H1 (cell line): ENCODE measurements around the gene NELFE. TPM values are rescaled to one million over a fixed set of nuclear protein-coding genes. Genes with fewer than 3 reads are reported as not detected.
"Not testable (repeated sequence)": the region's sequence is repeated elsewhere in the genome, so short reads cannot be mapped to it uniquely, and the experiment has no call there.

Experiments
- CTCF ChIA-PET: fragments of 300-600 bp; sonication (Branson Sonifier 250); formaldehyde crosslinking; loops from one replicate; lab custom pipeline; 2021; ENCODE audit not compliant: partially characterized antibody; lab: Charles Lee
- POLR2A ChIA-PET: fragments of 300-600 bp; sonication (Branson Sonifier 250); formaldehyde crosslinking; loops from one replicate; lab custom pipeline; 2021; ENCODE audit warnings: inconsistent platforms; ENCODE audit not compliant: partially characterized antibody; lab: Charles Lee
- DNase-seq, 2 experiments: peaks; one replicate each; pipeline versions ENCODE4 v3.0.0 to v3.0.0-alpha.2; 2010 to 2022; ENCODE audit warnings: low spot score in 2 of 2, low read depth in 1 of 2, mixed read lengths in 1 of 2
- FAIRE-seq: peaks from 2 replicates; lab custom pipeline; 2011; peaks lifted over from hg19 to GRCh38; lab: Jason Lieb, UNC
- H2AFZ ChIP-seq: 2 replicates; pipeline ENCODE4 v1.8.1; 2012; ENCODE audit warnings: low read length, inconsistent platforms
- H2AK5ac ChIP-seq: 2 replicates; pipeline ENCODE4 v1.6.1; 2013; ENCODE audit warnings: low read depth, low read length
- H2BK120ac ChIP-seq: replicated peaks from 2 replicates; pipeline ENCODE3; 2013; ENCODE audit warnings: low read depth, low read length, inconsistent platforms
- H2BK12ac ChIP-seq: 2 replicates; pipeline ENCODE4 v1.6.1; 2013; ENCODE audit warnings: low read depth, low read length
- H2BK15ac ChIP-seq: 2 replicates; pipeline ENCODE4 v1.6.1; 2013; ENCODE audit warnings: low read length
- H2BK20ac ChIP-seq: 2 replicates; pipeline ENCODE4 v1.6.1; 2013; ENCODE audit warnings: low read length
- H2BK5ac ChIP-seq: 2 replicates; pipeline ENCODE4 v1.6.1; 2013; ENCODE audit warnings: low read depth, low read length
- H3K14ac ChIP-seq: 2 replicates; pipeline ENCODE4 v1.6.1; 2013; ENCODE audit warnings: inconsistent platforms; ENCODE audit not compliant: insufficient read length
- H3K18ac ChIP-seq: 2 replicates; pipeline ENCODE4 v1.6.1; 2013; ENCODE audit warnings: low read length; ENCODE audit errors: extremely low read depth
- H3K23ac ChIP-seq: 2 replicates; pipeline ENCODE4 v1.6.1; 2013; ENCODE audit warnings: inconsistent platforms; ENCODE audit not compliant: insufficient read length
- H3K23me2 ChIP-seq: 2 replicates; pipeline ENCODE4 v1.6.1; 2013; ENCODE audit warnings: low read depth, low read length
- H3K27ac ChIP-seq: 2 replicates; pipeline ENCODE4 v1.6.1; 2011; ENCODE audit warnings: low read depth, low read length, inconsistent platforms
- H3K27me3 ChIP-seq, 4 experiments: replicated peaks in 1 of 4; 1 replicate in 1 of 4; 2 replicates in 3 of 4; pipeline versions ENCODE4 v1.6.1 to v1.8.1; 2011 to 2013; ENCODE audit warnings: low read length in 3 of 4, mild to moderate bottlenecking in 3 of 4, inconsistent platforms in 2 of 4, mixed read lengths in 2 of 4, moderate library complexity in 1 of 4; ENCODE audit not compliant: control insufficient read depth in 3 of 4, insufficient read depth in 3 of 4; ENCODE audit errors: extremely low read depth in 1 of 4
- H3K36me3 ChIP-seq, 4 experiments: 2 replicates each; pipeline versions ENCODE4 v1.6.1 to v1.8.1; 2011 to 2013; ENCODE audit warnings: mild to moderate bottlenecking in 4 of 4, low read length in 3 of 4, moderate library complexity in 2 of 4, control low read depth in 1 of 4, inconsistent platforms in 1 of 4; ENCODE audit not compliant: insufficient read depth in 4 of 4, control insufficient read depth in 2 of 4
- H3K4ac ChIP-seq: replicated peaks from 2 replicates; pipeline ENCODE3; 2013; ENCODE audit warnings: low read length, low read depth, mixed read lengths, inconsistent platforms; ENCODE audit not compliant: insufficient read length
- H3K4me1 ChIP-seq, 4 experiments: replicated peaks in 1 of 4; 1 replicate in 1 of 4; 2 replicates in 3 of 4; pipeline versions ENCODE4 v1.6.1 to v1.8.1; 2011 to 2013; ENCODE audit warnings: low read length in 3 of 4, inconsistent platforms in 2 of 4, mixed read lengths in 1 of 4; ENCODE audit not compliant: insufficient read depth in 4 of 4, control insufficient read depth in 3 of 4
- H3K4me2 ChIP-seq, 2 experiments: 2 replicates each; pipeline versions ENCODE4 v1.6.1 to v1.8.1; 2011 to 2013; ENCODE audit warnings: low read depth in 2 of 2, low read length in 2 of 2, control low read depth in 1 of 2, inconsistent platforms in 1 of 2, mild to moderate bottlenecking in 1 of 2; ENCODE audit not compliant: insufficient read depth in 1 of 2
- H3K4me3 ChIP-seq, 4 experiments: fragments of 200-600, 300-600 bp in 1 of 4; sonication (generic), shearing (Covaris generic), sonication (Bioruptor Twin) in 1 of 4; 2 replicates each; pipeline versions ENCODE4 v1.5.1 to v1.8.1; 2011 to 2016; ENCODE audit warnings: low read length in 4 of 4, low read depth in 3 of 4, control low read depth in 2 of 4, inconsistent platforms in 2 of 4, mild to moderate bottlenecking in 2 of 4, mixed read lengths in 1 of 4, moderate library complexity in 1 of 4; ENCODE audit not compliant: insufficient read depth in 2 of 4; ENCODE audit errors: extremely low read depth in 1 of 4
- H3K56ac ChIP-seq: replicated peaks from 2 replicates; pipeline ENCODE3; 2013; ENCODE audit warnings: low read depth, mild to moderate bottlenecking, mixed read lengths, low read length, inconsistent platforms; ENCODE audit not compliant: insufficient read length
- H3K79me1 ChIP-seq: 2 replicates; pipeline ENCODE4 v1.6.1; 2013; ENCODE audit warnings: low read depth, low read length, control low read depth
- H3K79me2 ChIP-seq, 2 experiments: 2 replicates each; pipeline versions ENCODE4 v1.6.1 to v1.8.1; 2012 to 2013; ENCODE audit warnings: low read length in 2 of 2, mild to moderate bottlenecking in 2 of 2, inconsistent platforms in 1 of 2; ENCODE audit not compliant: insufficient read depth in 2 of 2, control insufficient read depth in 1 of 2
- H3K9ac ChIP-seq, 4 experiments: replicated peaks in 1 of 4; 1 replicate in 1 of 4; 2 replicates in 3 of 4; pipeline versions ENCODE4 v1.6.1 to v1.8.1; 2011 to 2013; ENCODE audit warnings: low read depth in 3 of 4, low read length in 3 of 4, control low read depth in 2 of 4, mild to moderate bottlenecking in 2 of 4, moderate library complexity in 2 of 4, inconsistent platforms in 1 of 4; ENCODE audit errors: extremely low read depth in 1 of 4
- H3K9me3 ChIP-seq, 2 experiments: 2 replicates each; pipeline versions ENCODE4 v1.6.1 to v1.8.1; 2012 to 2013; ENCODE audit warnings: mild to moderate bottlenecking in 2 of 2, moderate library complexity in 2 of 2, control low read depth in 1 of 2, inconsistent platforms in 1 of 2, low read depth in 1 of 2, low read length in 1 of 2, mixed read lengths in 1 of 2; ENCODE audit not compliant: insufficient read depth in 2 of 2
- H4K20me1 ChIP-seq, 2 experiments: replicated peaks in 1 of 2; 2 replicates each; pipeline versions ENCODE3 to v1.8.1; 2011 to 2013; ENCODE audit warnings: inconsistent platforms in 2 of 2, low read length in 2 of 2, mild to moderate bottlenecking in 1 of 2; ENCODE audit not compliant: insufficient read depth in 2 of 2, control insufficient read depth in 1 of 2
- H4K5ac ChIP-seq: 2 replicates; pipeline ENCODE4 v1.6.1; 2013; ENCODE audit warnings: low read length, low read depth, mixed read lengths, inconsistent platforms; ENCODE audit not compliant: insufficient read length
- H4K8ac ChIP-seq: 2 replicates; pipeline ENCODE4 v1.8.0; 2013; ENCODE audit warnings: mild to moderate bottlenecking, moderate library complexity, low read length, inconsistent platforms; ENCODE audit not compliant: insufficient read depth; ENCODE audit errors: extremely low read depth
- H4K91ac ChIP-seq: replicated peaks from 2 replicates; pipeline ENCODE3; 2013; ENCODE audit warnings: low read length, mixed read lengths, inconsistent platforms; ENCODE audit not compliant: insufficient read length
- WGBS, 2 experiments: shearing (Covaris generic) in 1 of 2; methylation state at CpG; one replicate each; pipeline versions ENCODE4 v1.1.6 to v1.1.7; 2013 to 2015; ENCODE audit warnings: low lambda C conversion rate in 2 of 2, mixed read lengths in 2 of 2, inconsistent platforms in 1 of 2, low coverage in 1 of 2, missing lambda C conversion rate in 1 of 2; ENCODE audit not compliant: insufficient replicate concordance in 2 of 2, insufficient coverage in 1 of 2, insufficient read length in 1 of 2; ENCODE audit errors: extremely low coverage in 1 of 2, missing lambda C conversion rate in 1 of 2; 5-methylcytosine and 5-hydroxymethylcytosine counted together
- polyA plus RNA-seq, 7 experiments: library from polyadenylated mRNA; depleted of rRNA in 3 of 7; stranded (reverse) in 5 of 7; unstranded in 2 of 7; fragments of >200 nt in 5 of 7; fragments of 200-250 nt in 2 of 7; gene quantifications; 1 replicate in 5 of 7; 2 replicates in 1 of 7; 4 replicates in 1 of 7; pipeline versions ENCODE4 v1.2.1 to v1.2.3, GENCODE V29; 2011 to 2013; ENCODE audit warnings: missing spikeins in 2 of 7, mixed read lengths in 2 of 7
- total RNA-seq: library from RNA; stranded (reverse); fragmentation: NEBNext Ultra II Directional; extraction: Animal tissue kit (Norgen Biotek cat#: 25700); gene quantifications from 2 replicates; pipeline ENCODE4 v1.2.1, GENCODE V29; 2021

NELFE gene
- total and polyA plus RNA-seq, 2 of the 8 experiments (the other 6 are each of a cell fraction or from before 2014, with no cell fraction given) = 49.2 to 71.5 TPM

DNA sequence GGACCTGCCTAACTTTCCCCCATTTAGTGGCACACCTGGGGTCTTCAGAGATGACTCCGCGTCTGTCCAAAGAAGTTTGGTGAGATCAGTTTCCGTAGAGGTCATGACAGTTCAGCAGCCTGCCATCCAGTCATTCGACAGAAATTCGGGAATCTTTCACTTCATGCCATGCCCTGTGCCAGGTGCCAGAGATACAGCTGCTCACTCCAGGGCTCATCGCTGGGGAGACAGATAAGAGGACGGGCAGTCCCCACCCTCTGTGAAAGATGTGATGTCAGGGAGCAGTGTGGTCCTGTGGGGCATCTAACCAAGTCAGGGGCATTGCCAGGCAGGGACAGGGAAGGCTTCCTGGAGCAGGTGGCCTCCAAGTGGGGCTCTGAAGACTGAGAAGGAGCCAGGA, 44.5 kb upstream of the NELFE start:
- H3K14ac ChIP-seq, H3K18ac ChIP-seq, H2AK5ac ChIP-seq, H2BK20ac ChIP-seq, H3K79me1 ChIP-seq, H3K23ac ChIP-seq, H3K27ac ChIP-seq, H3K9me3 ChIP-seq, DNase-seq, H3K4me3 ChIP-seq, H3K56ac ChIP-seq, H3K9ac ChIP-seq, H2BK12ac ChIP-seq, H3K23me2 ChIP-seq, CTCF ChIA-PET, H4K91ac ChIP-seq, H2AFZ ChIP-seq, H3K36me3 ChIP-seq, H3K27me3 ChIP-seq, H4K8ac ChIP-seq, H2BK15ac ChIP-seq, POLR2A ChIA-PET, H4K20me1 ChIP-seq, H3K79me2 ChIP-seq, H3K4me1 ChIP-seq, H3K4ac ChIP-seq, H2BK5ac ChIP-seq, H4K5ac ChIP-seq, H2BK120ac ChIP-seq, H3K4me2 ChIP-seq, FAIRE-seq: not testable (repeated sequence)
- WGBS, 2 experiments = no CpG with 5 or more reads among the region's 7 CpGs

DNA sequence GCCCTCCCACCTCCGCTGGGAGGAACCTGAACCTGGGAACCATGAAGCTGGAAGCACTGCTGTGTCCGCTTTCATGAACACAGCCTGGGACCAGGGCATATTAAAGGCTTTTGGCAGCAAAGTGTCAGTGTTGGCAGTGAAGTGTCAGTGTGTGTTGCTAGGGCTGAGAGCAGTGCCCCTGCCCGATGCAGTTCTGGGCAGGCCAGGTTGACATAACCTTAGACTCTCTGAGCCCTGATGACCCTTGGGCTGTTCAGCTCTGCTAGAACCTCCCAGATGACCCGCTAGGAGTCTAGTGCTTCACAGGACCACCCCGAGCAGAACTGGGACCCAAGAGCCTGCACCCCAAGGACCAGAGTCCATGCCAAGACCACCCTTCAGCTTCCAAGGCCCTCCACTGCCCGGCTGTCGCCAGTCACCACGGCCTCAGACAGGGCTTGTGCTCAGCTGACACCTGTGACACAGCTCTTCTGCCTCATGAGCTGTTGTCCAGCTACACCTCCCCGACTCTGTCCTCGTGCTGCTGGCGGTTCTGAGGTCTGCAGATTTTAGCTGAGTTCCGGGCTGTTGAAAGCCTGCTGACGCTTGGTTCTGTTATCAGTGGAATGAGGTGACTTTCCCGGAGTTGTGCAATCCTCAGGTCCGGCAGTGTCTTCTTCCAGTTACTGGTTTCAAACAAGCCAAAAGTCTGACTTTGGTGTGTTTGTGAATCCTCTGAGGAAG, 43.9 kb upstream of the NELFE start:
- WGBS, 2 experiments = no CpG with 5 or more reads among the region's 15 CpGs
- H3K56ac ChIP-seq, H3K27me3 ChIP-seq, H4K20me1 ChIP-seq, H3K23ac ChIP-seq, H4K5ac ChIP-seq, H3K27ac ChIP-seq, H3K79me1 ChIP-seq, H3K4me2 ChIP-seq, FAIRE-seq, DNase-seq, H3K36me3 ChIP-seq, H2BK12ac ChIP-seq, H4K8ac ChIP-seq, H3K23me2 ChIP-seq, H3K4ac ChIP-seq, H4K91ac ChIP-seq, H3K9me3 ChIP-seq, H3K4me1 ChIP-seq, H2BK120ac ChIP-seq, POLR2A ChIA-PET, H3K4me3 ChIP-seq, H3K79me2 ChIP-seq, CTCF ChIA-PET, H2AFZ ChIP-seq, H3K14ac ChIP-seq, H2BK20ac ChIP-seq, H2AK5ac ChIP-seq, H2BK15ac ChIP-seq, H3K9ac ChIP-seq, H3K18ac ChIP-seq, H2BK5ac ChIP-seq: not testable (repeated sequence)
